Ishikawa (cell line): ENCODE results near the gene TNF.

ENCODE experiments used
- CEBPB ChIP-seq: IDR thresholded peaks from 2 replicates; pipeline ENCODE4 v1.6.1; 2012
- CREB1 ChIP-seq: IDR thresholded peaks from 2 replicates; pipeline ENCODE4 v1.6.1; 2012; ENCODE audit warnings: low read depth
- EGR1 ChIP-seq: IDR thresholded peaks from 2 replicates; pipeline ENCODE4 v1.6.1; 2012
- EP300 ChIP-seq: IDR thresholded peaks from 2 replicates; pipeline ENCODE4 v1.6.1; 2012; ENCODE audit warnings: borderline replicate concordance
- FOXM1 ChIP-seq: IDR thresholded peaks from 2 replicates; pipeline ENCODE4 v1.6.1; 2012; ENCODE audit warnings: low read depth, borderline replicate concordance
- NFIC ChIP-seq: IDR thresholded peaks from 2 replicates; pipeline ENCODE4 v1.6.1; 2012
- RAD21 ChIP-seq: IDR thresholded peaks from 2 replicates; pipeline ENCODE4 v1.6.1; 2012; ENCODE audit warnings: low read depth
- TAF1 ChIP-seq: IDR thresholded peaks from 2 replicates; pipeline ENCODE4 v1.6.1; 2012; ENCODE audit warnings: low read depth, mild to moderate bottlenecking
- TCF12 ChIP-seq: IDR thresholded peaks from 2 replicates; pipeline ENCODE4 v1.6.1; 2012; ENCODE audit warnings: low read depth
- TEAD4 ChIP-seq: IDR thresholded peaks from 2 replicates; pipeline ENCODE4 v1.6.1; 2012
- YY1 ChIP-seq: IDR thresholded peaks from 2 replicates; pipeline ENCODE4 v1.6.1; 2012; ENCODE audit warnings: low read depth
- ZBTB7A ChIP-seq: IDR thresholded peaks from 2 replicates; pipeline ENCODE4 v1.6.1; 2012; ENCODE audit warnings: low read depth
- TF ChIP-seq, protein P1 (sequence below): IDR thresholded peaks from 2 replicates; pipeline ENCODE4 v1.6.1; 2012
- TF ChIP-seq, protein P2 (sequence below): IDR thresholded peaks from 2 replicates; pipeline ENCODE4 v1.6.1; 2012; ENCODE audit warnings: low read depth, mild to moderate bottlenecking
- TF ChIP-seq, protein P3 (sequence below): IDR thresholded peaks from 2 replicates; pipeline ENCODE4 v1.6.1; 2012

TNF gene

DNA sequence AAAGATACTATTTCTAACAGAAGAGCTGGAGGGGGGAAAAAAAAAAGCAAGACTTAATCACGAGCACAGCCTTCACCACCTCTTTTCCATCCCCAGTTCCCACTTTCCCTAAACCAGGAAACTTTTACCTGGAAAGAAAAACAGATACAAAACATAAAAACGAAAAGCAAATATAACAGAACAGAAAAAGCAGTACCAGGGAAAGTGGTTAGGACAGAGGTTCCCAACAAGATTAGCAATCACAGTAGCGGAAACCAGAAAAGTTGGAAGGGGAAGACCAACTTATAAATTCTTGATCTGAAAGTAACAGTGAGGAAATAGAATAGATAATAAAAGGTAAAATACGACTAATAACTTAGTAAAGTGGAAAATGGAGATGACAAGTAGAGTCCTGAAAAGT, 34.7 kb upstream of the TNF start:
- TF ChIP-seq ZBTB7A (no peak), YY1 (no peak), FOXM1 (no peak), TEAD4 (no peak), NFIC (no peak), TCF12 (no peak), TAF1 (no peak), EGR1 (no peak), RAD21 (no peak), EP300 (no peak), CEBPB (no peak), CREB1 (no peak)
- TF ChIP-seq, protein P1, sequence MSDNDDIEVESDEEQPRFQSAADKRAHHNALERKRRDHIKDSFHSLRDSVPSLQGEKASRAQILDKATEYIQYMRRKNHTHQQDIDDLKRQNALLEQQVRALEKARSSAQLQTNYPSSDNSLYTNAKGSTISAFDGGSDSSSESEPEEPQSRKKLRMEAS = no peak
- TF ChIP-seq, protein P2, sequence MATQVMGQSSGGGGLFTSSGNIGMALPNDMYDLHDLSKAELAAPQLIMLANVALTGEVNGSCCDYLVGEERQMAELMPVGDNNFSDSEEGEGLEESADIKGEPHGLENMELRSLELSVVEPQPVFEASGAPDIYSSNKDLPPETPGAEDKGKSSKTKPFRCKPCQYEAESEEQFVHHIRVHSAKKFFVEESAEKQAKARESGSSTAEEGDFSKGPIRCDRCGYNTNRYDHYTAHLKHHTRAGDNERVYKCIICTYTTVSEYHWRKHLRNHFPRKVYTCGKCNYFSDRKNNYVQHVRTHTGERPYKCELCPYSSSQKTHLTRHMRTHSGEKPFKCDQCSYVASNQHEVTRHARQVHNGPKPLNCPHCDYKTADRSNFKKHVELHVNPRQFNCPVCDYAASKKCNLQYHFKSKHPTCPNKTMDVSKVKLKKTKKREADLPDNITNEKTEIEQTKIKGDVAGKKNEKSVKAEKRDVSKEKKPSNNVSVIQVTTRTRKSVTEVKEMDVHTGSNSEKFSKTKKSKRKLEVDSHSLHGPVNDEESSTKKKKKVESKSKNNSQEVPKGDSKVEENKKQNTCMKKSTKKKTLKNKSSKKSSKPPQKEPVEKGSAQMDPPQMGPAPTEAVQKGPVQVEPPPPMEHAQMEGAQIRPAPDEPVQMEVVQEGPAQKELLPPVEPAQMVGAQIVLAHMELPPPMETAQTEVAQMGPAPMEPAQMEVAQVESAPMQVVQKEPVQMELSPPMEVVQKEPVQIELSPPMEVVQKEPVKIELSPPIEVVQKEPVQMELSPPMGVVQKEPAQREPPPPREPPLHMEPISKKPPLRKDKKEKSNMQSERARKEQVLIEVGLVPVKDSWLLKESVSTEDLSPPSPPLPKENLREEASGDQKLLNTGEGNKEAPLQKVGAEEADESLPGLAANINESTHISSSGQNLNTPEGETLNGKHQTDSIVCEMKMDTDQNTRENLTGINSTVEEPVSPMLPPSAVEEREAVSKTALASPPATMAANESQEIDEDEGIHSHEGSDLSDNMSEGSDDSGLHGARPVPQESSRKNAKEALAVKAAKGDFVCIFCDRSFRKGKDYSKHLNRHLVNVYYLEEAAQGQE = no peak
- TF ChIP-seq, protein P3, sequence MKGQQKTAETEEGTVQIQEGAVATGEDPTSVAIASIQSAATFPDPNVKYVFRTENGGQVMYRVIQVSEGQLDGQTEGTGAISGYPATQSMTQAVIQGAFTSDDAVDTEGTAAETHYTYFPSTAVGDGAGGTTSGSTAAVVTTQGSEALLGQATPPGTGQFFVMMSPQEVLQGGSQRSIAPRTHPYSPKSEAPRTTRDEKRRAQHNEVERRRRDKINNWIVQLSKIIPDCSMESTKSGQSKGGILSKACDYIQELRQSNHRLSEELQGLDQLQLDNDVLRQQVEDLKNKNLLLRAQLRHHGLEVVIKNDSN = no peak

DNA sequence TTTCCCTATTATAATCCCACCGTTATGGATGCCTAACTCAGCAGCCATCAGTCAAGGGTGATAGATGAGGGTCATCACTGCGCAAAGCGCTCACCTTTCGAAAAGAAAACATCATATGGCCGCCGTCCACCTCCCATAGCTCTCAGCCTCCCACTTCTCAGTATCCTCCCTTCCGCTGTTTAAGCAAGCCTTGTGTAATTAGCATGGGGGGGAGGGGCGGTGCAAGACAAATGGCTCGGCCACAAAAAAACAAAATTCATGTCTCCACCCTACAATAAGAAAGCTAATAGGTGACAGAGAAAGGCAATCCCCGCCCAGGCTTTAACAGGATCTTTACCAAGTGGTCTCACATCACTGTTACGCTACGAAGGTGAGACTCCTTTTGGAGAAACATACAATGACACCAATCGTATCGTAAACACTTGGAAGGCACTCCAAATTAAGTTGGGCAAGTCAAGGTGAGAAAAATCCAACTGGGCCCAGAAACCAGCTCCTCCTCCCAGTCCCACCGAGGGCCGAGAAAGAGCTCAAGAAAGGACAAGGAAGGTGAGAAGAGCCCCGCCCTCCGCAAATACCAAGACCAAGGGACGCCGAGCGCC, 34.2 kb upstream of the TNF start:
- TF ChIP-seq TEAD4 (peak; percentile 17; the same call in 1 of the 2 replicates), NFIC (no peak)

DNA sequence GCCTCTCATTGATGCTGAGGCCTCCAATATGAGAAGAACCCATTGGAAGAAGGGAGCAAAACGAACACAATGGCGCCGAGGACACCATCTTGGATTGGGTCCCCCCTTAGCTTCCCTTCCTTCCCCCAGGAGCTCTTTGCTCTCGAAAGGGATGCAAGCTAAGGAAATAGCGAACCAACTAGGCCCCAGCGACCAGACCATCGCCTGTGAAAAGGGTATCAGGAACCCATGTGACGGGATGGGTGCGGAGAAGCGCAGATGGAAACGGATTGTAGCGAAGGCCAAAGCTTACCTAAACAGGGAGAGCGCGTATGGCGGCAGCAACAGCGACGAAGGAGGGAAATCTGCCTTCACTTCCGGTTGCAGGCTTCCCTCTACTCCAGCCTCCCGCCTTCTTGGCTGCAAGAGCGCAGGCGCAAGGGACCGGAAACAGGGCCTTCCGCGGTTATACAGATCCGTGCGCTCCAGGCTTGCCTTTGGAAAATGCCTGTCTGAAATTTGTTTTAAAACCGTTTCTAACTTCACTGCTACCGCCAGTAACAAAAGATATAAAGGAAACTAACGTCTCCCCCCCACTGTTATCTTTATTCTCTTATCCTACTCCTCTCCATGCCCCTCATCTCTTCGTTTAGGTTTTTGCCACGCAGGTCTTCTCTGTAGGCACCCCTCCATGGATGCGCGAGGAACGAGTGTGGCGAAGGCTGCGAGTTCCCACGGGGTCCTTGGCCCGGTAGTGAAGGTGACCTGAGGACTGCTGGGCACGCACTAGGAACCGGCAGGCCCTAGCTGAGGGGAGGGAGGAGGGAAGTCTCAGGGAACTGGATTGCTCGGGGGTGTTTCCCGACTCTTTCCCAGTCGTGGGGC, 33.5 kb upstream of the TNF start, which contains the start of gene DDX39B:
DDX39B (minus strand) TSS at position 346 of the 864 bp plus-strand sequence. CDS start 1,471 bp downstream, outside the sequence.
- TF ChIP-seq YY1 (peak; percentile 94), TCF12 (peak; percentile 37; the same call in 1 of the 2 replicates), RAD21 (no peak), CREB1 (no peak), NFIC (no peak), FOXM1 (peak; percentile 42; the same call in 1 of the 2 replicates), EGR1 (no peak), TEAD4 (peak; percentile 39; the same call in 1 of the 2 replicates), TAF1 (peak; percentile 99), ZBTB7A (no peak)
- TF ChIP-seq, protein P1 = peak; percentile 92
- TF ChIP-seq, protein P2 = no peak

DNA sequence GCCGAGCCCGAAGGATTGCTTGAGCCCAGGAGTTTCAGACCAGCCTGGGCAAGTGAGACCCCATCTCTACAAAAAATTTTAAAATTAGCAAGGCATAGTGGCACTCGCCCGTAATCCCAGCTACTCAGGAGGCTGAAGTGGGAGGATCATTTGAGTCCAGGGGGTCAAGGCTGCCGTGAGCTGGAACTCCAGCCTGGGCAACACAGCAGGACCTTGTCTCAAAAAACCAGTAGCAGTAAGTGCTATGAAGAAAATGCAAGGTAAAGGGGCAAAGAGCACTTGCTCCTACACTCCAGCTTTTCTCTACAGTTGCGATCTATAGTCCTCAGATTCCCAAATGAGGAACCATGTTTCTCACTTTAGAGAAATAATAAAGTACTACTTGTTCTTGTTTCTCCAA, 31.7 kb upstream of the TNF start:
- TF ChIP-seq FOXM1 (no peak), ZBTB7A (no peak)

DNA sequence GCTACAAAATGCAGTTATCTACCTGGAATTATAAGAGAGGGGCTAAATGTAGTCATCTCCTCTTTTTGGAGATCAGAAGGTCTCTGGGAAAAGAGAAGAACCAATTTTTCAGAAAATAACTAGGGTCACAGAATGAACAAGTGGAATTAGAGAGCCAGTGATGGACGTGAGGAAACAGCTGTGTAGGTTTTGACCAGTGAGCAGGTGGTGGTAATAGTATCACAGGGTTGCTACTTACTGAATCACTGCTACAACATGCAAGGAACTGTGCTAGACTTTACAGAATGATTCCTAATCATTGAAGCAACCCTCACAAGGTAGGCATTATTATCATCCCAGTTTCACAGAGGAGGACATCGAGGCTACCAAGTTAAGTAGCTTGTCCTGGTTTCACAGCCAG, 30.7 kb upstream of the TNF start:
- TF ChIP-seq CREB1 (no peak), TCF12 (no peak), TAF1 (no peak), TEAD4 (no peak), ZBTB7A (no peak), EGR1 (no peak), YY1 (no peak), CEBPB (no peak), FOXM1 (no peak), EP300 (no peak), RAD21 (no peak), NFIC (no peak)
- TF ChIP-seq, protein P1 = no peak
- TF ChIP-seq, protein P2 = no peak
- TF ChIP-seq, protein P3 = no peak
